Esophagus mucosa (tissue), 1 donor: ENCODE data around the gene TTC38. TPM values are rescaled to one million over a fixed set of nuclear protein-coding genes. Genes with fewer than 3 reads are reported as not detected.
"Not testable (repeated sequence)": the region's sequence is repeated elsewhere in the genome, so short reads cannot be mapped to it uniquely, and the experiment has no call there.

Experiments used
- ATAC-seq: fragments of 200-7000 bp; cut with Tn5 transposase; one replicate; pipeline ENCODE4 v1.9.1; 2020
- total RNA-seq: library from RNA; stranded (reverse); gene quantifications from one replicate; pipeline ENCODE4 v1.2.4, GENCODE V29; 2023
- donor health status: DM: yes; HTN: yes; CAD: no.

The TTC38 gene
- total RNA-seq, 1 donor from 2014 or later = 11.2 TPM

DNA sequence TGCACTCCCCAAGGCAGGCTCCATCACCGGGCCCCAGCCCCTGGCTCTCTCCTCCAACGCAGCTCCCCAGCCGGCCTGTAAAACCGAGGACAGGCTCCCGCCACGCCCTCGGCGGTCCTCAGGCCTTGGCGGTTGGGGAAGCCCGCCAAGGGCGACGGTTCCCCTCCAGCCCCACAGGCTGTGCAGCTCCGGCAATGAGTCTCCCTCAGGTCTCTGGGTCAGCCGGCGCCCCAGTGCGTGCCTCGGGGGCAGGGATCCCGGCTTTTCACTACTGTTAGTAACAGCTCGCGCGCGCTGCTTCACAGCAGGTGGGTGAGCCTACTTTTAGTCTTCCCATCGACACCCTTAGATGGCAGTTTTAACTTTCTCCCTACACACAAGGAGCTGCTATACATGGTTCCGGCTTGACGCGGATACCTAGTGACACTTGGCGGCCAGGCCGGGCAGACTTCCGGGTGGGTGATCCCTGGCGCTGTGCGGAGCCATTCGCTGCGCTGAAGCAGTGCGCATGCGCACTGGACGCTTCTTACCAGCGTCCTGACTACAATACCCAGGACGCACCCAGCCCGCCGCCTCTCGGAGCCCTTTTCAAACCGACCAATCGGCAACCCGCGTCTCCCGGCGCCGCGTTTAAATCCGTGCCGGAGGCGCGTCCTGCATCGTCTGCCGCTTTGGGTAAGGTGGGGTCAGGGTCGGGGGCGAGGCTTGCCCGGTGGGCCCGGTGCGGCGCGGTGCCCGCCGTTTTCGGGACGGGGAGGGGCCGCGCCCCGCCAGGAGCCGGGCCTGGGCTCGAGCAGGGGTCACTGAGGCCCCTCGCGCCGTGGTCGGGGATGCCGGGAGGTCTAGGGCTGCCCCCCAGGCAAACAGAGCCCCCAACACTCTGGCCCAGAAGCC lies 28.7 kb downstream of the TTC38 start, which contains the start of gene GTSE1:
Gene GTSE1 (plus strand): TSS at position 614 of the 894 bp plus-strand sequence. CDS start 531 bp downstream, outside the sequence.
- peak; percentile 97 for ATAC-seq

DNA sequence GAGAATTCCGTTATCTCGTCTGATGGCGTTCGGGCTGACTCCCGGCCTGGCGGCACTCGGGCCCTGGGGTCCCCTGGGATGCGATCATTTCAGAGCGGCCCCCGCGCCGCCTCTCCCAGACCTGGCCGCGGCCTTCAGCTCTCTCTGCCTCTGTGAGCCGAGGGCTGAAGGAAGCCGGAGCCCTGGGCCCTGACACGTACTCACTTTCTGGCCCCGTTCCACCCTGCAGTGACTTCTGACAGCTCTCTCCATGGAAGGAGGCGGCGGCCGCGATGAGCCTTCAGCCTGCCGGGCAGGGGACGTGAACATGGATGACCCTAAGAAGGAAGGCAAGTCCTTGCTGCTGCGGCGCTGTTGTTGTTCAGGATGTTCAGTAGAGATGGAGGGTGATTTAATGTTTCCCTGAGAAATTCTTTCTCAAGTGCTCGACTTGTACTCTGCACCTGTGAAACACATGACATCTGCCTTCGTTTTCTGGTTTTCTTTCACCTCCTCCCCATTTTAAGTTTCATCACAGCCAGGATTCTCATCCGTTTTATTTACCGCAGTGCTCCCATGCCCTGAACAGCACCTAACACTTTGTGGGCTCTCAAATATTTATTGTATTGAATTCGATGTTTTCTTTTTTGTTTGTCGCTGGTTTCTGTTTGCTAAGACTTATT lies 29.5 kb downstream of the TTC38 start:
- ATAC-seq = peak; percentile 41

DNA sequence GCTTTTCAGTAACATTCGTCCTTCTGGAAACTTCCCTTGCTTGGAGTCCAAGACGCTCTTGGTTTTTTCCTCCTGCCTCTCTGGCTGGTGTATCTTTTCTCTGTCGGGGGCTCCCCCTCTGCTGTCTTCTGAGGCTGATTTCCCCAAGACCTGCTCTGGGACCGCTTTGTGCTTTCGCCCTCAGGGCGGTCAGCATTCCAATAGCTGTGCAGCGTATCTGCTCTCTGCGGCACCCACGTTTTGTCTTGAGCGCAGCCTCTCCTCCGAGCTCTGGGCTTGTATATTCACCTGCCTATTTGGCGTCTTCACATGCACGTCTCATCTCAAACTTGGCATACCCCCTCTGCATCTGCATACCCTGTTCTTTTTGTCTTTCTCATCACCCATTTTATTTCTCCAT lies 31.3 kb downstream of the TTC38 start:
- no peak for ATAC-seq

DNA sequence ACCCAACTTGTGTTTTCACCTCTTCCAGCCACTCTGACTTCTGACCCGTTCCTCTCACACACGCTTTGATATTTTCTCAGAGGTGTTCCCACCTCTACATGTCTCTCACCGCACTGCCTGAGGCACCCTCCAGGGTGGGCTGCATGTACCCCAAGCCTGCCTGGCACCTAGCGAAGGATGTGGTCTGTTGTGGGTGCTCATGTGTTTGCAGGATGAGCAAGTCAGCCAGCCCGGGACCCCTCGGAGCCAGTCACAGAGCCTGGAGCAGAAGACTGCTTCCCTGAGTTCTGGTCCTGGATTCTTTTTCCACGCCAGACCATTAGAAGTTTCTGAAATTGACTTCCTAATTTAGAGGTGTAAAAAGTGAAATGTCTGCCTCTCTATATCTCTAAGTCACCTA lies 32.7 kb downstream of the TTC38 start:
- no peak for ATAC-seq

DNA sequence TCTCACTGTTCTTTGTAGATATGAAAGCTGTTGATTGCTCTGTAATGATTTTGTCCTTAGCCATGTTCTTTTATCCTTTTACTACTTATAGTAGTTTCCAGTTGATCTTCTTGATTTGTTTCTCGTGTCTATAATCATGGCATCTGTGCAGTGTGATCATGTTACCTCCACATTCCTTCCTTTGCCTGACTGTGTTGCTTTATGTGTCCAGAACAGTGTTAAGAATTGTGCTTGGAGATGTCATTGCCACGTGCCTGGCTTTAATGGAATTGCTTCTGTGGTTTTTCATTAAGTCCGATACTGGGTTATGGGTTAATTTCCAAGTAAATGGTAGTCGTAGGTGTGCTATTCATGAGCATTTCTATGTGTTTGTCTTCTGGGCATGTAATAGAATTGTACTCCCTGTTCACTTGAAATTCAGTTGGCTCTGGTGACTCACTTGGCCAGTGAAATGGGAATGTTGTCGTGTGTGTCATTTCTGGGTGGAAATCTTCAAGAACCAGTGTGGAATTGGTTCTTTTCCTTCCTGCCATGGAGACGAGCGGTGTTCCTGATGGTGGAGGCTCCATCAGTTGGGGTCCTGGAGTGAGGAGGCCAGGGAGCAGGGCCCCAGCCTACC lies 35.6 kb downstream of the TTC38 start:
- ATAC-seq = peak; percentile 11

DNA sequence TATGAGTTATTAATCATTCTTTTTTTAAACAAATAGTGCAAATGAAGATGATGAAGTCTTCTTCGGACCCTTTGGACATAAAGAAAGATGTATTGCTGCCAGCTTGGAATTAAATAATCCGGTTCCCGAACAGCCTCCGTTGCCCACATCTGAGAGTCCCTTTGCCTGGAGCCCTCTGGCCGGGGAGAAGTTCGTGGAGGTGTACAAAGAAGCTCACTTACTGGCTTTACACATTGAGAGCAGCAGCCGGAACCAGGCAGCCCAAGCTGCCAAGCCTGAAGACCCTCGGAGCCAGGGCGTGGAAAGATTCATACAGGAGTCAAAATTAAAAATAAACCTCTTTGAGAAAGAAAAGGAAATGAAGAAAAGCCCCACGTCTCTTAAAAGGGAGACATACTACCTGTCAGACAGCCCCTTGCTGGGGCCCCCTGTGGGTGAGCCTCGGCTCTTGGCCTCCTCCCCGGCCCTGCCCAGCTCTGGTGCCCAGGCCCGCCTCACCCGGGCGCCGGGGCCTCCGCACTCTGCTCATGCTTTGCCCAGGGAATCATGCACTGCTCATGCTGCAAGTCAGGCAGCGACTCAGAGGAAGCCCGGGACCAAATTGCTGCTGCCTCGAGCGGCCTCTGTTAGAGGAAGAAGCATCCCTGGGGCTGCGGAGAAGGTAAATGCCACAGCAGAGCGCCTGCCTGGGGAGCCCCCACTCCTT lies 40.6 kb downstream of the TTC38 start:
- peak; percentile 38 for ATAC-seq

DNA sequence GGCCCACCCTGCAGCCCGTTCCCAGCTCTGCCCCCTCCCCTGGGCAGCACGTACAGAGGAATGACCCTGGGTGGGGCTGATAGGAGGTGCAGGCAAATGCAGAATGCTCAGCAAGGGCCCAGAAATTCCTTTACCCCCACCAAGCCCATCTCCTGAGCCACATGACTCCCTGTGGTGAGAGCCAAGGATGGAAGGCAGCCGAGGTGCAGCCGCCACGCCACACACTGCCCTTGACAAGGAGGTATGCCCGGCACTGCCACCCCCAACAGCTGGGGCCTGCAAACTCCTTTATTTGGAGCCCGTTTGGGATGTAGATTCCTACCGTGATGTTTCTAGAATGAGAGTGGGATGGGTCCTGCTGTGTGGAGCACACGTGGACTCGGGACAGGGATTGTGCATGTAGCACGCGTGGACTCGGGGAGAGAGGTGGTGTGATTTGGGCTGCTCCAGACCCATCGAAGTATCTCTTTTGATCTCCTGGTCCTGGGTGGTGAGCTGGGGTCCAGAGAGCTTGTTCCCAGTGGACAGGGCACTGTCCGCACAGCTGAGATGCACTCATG lies 41.8 kb downstream of the TTC38 start:
- no peak for ATAC-seq

DNA sequence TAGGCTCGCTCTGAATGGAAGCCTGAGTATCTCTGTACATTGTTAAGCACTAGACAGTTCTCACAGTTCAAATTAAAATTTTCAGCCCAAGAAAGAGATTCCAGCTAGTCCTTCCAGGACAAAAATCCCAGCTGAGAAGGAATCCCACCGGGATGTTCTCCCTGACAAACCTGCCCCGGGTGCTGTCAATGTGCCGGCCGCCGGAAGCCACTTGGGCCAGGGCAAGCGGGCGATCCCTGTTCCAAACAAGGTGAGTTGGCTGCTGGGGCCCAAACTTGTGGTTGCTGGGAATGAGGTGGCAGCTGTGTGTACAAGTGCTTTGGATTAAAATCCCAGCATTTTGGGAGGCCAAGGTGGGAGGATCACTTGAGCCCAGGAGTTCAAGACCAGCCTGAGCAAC lies 44.2 kb downstream of the TTC38 start:
- ATAC-seq = no peak

DNA sequence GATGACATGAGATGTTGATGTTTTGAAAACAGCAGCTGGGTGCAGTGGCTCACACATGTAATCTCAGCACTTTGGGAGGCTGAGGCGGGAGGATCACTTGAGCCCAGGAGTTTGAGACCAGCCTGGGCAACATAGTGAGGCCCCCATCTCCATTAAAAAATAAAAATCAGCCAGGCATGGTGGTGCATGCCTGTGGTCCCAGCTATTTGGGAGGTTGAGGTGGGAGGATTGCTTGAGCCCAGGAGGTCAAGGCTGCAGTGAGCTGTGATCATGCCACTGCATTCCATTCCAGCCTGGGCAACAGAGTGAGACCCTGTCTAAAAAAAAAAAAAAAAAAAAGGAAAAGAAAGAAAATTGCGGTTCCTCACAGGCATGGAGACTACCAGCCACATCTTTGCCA lies 45.0 kb downstream of the TTC38 start:
- ATAC-seq = not testable (repeated sequence)

DNA sequence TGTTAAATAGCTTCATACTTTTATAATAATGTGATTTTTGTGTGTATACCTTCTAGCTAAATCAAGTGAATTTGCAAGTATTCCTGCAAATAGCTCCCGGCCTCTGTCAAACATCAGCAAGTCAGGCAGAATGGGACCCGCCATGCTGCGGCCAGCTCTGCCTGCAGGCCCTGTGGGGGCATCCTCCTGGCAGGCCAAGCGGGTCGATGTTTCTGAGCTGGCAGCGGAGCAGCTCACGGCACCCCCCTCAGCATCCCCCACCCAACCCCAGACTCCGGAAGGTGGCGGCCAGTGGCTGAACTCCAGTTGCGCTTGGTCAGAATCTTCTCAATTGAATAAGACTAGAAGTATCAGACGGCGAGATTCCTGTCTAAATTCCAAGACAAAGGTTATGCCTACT lies 48.2 kb downstream of the TTC38 start:
- no peak for ATAC-seq

DNA sequence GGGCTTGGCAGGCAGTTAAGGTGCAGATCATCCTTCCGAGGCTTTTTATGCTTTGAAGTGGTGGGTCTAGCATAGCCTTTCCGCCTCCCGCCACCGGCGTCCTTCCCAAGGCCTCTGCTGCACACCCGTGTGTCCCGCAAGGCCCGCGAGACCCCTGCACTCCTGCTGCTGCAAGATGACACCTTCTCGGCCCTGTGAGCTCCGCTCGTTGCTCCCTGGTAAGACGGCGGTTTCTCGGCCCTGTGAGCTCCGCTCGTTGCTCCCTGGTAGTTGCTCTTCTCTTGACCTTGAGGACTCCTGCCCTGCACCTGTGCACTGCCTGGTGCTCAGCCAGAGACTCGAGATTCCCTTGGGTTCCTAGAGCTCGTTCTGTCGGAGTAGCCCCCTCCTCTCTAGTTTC lies 49.8 kb downstream of the TTC38 start:
- no peak for ATAC-seq

DNA sequence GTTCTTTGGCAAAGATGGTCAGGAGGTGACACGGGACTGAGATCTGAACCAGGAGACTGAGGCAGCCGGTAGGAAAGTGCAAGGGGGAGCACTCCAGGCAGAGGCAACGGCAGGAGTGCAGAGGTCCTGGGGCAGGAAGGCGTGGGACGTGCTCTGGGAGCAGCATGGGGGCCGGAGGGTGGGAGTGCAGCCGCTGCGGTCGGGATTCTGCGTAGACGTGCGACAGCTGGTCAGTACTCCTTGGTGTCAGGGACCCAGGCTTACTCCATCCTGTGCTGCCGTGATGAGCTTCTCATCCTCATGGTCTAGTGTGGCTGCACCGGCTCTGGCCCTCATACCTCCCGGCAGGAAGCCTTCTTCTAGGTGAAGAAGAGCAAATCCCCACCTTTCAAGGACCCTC lies 50.8 kb downstream of the TTC38 start:
- no peak for ATAC-seq

DNA sequence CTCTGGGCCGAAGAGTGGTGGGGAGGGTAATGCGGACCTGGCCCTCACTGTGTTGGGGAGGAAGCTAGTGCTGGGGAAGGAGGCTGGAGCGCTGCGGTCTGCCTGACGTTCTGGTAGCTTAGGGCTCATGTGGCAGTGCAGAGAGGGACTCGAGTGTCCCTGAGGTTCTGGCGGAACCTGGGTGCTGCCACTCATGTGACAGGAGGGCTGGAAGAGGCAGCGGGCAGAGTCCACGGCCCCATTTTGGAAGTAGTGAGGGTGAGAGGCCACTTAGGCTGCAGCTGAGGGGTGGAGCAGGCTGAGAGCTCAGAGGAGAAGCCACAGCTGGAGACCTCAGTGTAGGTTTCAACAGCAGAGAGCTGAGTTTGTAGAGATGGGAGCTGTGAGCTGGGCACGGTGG lies 51.5 kb downstream of the TTC38 start:
- no peak for ATAC-seq

DNA sequence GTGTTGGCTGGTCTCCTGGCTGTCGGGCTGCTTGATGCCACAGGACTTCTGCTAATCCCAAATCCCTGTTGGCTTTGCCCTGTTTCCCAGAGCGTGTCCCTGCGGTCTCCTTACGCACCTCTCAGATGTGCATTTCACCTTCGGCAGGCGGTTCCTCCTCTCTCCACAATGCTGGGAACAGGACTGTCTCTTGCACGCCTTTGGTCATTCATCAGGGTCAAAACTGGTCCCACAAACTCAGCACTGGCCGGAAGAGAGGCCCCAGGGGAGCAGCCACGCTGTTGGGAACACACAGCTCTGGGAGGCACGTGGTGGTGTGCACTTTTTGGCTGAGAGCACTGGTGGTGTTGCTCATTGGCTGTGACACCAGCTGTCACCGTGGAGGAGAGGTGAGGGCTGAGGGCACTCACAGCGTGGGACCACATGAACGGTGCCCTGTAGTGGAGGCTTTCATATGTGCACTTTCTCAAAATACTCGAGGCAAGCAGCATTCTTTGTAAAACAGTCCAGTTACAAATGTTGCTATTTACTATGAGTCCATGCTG lies 52.4 kb downstream of the TTC38 start:
- ATAC-seq = no peak

DNA sequence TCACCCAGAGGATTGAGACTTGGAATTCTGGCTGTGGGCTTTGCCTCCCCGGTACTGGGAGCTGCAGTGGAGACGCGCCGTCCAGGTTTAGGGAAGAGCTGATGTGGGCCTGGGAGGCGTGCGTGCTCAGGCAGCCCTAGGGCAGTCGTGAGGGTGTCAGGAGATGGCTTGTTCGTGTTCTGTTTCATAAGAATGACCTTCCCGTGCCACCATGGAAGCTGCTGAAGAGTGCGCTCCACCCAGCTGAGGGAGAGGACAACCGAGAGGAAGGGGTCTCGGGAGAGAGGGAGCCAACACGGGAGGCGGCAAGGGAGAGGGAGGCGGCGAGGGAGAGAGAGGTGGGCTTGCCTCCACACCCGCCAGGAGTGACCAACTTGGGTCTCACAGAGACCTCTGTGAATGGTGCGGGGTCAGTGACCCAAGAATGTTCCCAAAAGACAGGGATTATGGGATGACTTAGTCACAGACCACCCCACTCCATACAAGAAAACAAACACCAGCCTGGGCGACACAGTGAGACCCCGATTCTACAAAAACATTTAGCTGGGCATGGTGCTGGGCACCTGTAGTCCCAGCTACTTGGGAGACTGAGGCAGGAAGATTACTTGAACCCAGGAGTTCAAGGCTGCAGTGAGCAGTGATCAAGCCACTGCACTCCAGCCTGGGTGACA lies 53.0 kb downstream of the TTC38 start:
- ATAC-seq = no peak

DNA sequence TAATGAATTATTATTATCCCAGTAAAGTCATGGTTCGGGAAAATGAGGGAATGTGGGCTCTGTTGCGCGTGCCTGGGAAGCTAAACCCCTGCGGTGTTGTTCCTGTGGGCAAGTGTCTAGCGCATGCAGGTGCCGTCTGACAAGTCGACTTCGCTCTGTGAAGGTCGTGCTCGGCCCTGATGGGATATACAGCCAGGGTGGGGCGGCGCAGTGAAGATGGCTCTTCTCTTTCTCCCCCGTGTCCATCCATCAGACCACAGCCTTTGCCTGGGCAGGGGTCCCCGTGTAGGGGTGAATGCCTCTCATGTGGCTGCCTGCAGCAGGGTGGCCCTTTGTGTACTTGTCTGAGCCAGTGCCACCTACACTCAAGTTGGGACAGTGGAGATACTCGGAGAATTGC lies 54.9 kb downstream of the TTC38 start:
- no peak for ATAC-seq

DNA sequence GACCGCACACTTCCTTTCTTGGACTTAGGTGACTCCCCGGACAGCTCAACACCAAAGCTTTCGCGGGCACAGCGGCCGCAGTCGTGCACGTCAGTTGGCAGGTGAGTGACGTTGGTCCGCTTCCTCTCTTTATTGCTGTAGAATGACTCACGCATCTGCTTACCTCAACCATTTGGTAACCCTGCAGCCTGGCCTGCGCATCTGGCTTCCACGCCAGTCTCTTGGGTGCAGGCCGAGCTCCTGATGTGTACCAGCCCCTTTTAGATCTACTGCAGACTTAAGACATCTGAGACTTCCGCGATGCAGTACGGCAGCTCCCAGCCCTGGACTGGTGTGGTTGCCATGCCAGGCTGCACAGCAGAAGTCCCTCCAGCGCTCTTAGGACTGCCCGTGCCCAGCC lies 55.4 kb downstream of the TTC38 start:
- no peak for ATAC-seq

DNA sequence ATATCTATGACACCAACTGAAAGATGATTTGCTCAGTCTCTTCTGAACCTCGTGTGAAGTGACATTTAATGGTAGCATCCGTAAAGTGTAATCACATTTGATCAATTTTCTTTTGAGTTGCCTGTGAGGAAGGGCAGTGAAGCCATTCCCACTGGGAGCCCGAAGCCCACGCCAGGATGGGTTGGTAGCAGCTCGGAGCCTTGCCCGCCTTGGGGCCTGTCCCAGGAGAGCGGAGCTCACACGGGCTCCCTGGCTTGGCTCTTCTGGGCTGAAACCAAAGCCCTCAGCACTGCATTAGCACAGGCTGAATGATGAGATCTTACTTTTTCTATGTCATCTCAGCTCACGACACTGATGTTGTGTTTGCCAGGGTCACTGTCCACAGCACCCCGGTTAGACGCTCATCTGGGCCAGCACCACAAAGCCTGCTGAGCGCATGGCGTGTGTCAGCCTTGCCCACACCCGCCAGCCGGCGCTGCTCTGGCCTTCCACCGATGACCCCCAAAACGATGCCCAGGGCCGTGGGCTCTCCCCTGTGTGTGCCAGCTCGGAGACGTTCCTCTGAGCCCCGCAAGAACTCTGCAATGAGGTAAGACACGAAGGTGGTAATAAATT lies 58.4 kb downstream of the TTC38 start:
- ATAC-seq = no peak

DNA sequence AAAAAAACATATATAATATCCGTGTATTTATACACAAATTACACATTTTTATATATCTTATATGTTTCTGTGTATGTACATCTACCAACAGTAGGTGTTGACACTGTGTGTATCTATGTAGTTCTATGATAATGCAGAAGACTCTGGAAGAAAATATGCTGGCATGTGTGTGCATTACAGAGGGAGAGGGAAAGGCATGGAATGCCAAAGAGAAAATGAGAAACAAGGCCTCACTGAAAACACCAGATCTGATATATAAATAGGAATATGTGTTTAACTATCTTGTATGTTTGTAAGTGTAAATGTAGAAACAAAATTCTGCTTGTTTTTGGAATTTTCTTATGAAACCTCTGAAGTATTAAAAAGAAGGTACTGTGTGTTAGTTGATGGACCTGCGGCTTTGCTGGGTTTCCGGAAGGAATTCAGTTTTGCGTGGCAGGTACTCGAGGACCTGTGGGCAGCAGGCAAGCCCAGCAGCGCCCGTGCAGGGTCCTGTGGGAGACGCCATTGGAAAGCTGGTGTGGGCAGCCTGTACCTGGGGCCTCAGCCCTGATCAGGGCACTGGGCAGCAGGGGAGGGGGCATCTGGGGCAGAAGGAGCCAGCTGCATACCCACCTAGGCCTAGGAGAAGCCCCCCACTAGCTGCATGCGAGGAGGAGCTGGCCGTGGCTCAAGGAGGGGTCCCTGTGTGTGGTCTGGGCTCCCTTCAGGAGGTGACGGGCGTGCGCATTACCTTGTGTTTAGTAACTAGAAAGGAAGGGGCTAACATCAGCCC lies 60.1 kb downstream of the TTC38 start:
- ATAC-seq = no peak

DNA sequence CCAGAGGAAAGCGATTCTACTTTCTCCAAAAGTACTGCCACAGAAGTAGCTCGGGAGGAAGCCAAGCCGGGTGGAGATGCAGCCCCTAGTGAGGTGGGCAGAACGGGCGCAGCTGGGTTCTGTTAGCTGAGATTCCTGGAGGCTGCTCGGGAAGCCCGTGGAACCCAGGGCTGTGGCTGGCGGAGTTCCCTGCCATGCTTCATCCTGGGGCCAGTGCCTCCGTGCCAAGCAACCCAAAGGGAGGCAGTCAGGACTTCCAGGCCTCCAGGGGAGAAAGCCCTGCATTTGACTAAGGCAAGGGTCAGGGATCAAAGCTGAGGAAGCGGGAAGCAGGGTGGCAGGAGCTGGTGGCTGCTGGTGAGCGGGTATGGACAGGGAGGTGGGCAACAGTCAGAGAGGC lies 61.0 kb downstream of the TTC38 start:
- no peak for ATAC-seq
